ENCODE results near the gene EPHA2.

DNA sequence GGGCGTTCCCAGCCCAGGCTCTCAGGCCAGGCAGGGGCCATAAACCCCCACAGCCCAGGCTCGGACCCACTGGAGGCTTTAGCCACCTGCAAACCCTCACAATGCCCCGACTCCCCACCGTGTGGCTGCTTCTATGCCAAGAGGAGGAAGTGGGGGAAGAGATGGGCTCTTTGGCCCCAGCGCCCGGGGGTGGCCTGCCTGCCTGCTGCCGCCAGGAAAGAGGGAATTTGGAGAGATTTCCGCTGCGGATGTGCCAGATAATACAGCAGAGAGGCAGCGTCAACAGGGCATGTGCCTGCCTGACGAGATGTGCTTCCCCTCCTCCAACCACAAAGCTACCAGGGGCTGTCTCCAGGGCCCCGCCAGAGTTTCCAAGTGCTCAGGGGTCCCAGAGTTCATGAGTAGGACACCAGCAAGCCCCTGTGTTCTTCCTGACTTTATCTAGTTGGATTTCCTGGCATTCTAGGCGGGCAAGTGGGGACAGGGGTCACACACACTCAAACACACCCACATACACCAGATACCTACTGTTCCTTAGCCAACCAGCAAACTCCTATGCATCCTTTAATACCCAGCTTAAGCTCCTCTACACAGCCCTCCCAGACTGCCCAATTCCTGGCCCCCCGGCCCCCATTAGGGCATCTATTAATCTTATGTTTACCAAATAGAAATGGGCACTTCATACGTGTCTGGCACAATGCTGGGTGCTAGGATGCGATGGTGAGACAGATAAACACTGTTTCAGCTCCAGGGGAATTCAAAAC is 14.1 kb downstream of the EPHA2 start:
- TF ChIP-seq, protein P1, sequence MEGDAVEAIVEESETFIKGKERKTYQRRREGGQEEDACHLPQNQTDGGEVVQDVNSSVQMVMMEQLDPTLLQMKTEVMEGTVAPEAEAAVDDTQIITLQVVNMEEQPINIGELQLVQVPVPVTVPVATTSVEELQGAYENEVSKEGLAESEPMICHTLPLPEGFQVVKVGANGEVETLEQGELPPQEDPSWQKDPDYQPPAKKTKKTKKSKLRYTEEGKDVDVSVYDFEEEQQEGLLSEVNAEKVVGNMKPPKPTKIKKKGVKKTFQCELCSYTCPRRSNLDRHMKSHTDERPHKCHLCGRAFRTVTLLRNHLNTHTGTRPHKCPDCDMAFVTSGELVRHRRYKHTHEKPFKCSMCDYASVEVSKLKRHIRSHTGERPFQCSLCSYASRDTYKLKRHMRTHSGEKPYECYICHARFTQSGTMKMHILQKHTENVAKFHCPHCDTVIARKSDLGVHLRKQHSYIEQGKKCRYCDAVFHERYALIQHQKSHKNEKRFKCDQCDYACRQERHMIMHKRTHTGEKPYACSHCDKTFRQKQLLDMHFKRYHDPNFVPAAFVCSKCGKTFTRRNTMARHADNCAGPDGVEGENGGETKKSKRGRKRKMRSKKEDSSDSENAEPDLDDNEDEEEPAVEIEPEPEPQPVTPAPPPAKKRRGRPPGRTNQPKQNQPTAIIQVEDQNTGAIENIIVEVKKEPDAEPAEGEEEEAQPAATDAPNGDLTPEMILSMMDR (IDR thresholded peaks at IDR 0.05), result no peak
- TF ChIP-seq POLR2A (IDR thresholded peaks at IDR 0.05), result no peak

Measured in body of pancreas (tissue), 4 donors.